Hindlimb muscle (tissue), 1 donor: ENCODE measurements around the gene ITPK1. TPM values are rescaled to one million over a fixed set of nuclear protein-coding genes. Genes with fewer than 3 reads are reported as not detected.
"Not testable (repeated sequence)": the region's sequence is repeated elsewhere in the genome, so short reads cannot be mapped to it uniquely, and the experiment has no call there.

Source experiments
- DNase-seq: peaks from one replicate; pipeline ENCODE4 v3.0.0-alpha.2; 2013
- polyA plus RNA-seq: library from polyadenylated mRNA; unstranded; fragments of 120-200 nt; gene quantifications from one replicate; pipeline ENCODE4 v1.2.1, GENCODE V29; 2013; ENCODE audit not compliant: insufficient read length

The ITPK1 gene
- 16.5 TPM for polyA plus RNA-seq

DNA sequence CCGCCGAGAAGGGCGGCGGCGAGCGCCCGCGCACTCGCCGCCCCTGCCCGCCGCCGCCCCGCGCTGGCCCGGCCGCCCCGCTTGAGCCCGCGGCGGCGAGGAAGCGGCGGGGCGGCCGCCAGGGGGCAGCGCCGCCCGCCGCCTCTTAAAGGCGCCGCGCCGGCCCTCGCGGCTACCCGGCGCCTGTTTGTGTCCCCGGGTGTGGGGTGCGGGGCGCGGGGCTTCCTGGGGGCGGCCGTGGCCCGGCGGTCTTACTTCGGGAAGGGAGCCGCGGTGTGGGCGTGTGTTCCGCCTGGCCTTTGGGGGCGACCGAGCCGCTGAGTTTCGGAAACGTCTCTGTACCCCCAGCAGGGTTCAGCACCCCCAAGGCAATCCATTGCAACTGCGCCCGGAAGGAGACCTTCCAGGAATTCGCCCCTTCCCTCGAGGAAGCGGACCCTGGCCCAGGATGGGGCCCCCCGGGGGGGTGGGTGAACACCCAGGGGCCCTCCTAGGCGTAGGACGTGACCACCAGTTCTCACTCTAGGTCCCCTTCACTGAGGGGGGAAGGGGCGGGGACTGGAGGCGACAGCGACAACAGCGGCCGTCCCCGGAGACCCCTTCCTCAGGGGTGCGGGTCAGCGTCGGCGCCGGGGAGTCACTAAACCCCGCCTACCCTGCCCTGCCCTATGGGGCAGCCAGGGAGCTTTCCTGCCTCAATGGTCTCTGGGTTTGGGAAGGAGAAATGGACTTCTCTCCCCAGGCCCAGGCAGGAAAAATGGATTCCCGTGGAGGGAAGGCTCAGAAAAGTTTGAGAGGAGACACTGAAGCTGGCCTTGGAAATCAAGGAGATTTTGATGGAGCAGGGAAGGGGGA lies at the start of gene ITPK1:
ITPK1 (minus strand) TSS at position 105 of the 855 bp plus-strand sequence. CDS start 762 bp downstream, outside the sequence.
- peak; percentile 66 for DNase-seq

DNA sequence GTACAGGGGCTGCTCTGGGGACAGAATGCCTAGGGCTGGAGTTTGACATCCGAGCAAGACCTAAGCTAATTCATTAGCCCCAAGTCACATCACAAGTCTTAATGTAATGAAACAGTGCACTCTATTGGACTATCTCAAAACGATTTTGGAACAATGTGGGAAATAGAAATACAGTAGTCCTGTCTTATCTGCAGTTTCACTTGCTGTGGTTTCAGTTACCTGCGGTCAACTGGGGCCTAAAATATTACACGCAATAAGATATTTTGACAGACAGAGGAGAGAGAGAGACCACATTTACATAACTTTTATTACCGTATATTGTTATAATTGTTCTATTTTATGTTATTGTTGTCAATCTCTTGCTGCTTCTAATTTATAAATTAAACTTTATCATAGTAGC lies 47.8 kb upstream of the ITPK1 start:
- DNase-seq: no peak

DNA sequence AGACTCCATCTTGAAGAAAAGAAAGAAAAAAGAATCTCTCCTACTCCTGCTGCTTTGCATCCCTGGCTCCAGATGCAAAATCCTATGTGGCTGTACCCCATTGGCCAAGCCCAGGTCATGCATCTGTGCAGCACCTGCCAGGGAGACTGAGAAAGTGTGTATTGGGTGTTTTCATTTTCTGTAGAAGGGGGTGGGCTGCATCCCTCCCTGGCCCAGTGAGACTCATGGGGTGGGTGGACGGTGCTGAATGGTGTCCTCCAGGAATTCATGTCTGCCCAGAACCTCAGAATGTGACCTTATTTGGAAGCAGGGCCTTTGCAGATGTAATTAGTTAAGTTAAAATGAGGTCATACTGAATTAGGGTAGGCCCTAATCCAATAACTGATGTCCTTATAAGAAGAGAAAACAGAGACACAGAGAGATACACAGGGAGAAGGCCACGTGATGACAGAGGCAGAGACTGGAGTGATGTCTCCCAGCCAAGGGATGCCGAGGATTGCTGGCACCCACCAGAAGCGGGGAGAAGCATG lies 45.8 kb upstream of the ITPK1 start:
- no peak for DNase-seq

DNA sequence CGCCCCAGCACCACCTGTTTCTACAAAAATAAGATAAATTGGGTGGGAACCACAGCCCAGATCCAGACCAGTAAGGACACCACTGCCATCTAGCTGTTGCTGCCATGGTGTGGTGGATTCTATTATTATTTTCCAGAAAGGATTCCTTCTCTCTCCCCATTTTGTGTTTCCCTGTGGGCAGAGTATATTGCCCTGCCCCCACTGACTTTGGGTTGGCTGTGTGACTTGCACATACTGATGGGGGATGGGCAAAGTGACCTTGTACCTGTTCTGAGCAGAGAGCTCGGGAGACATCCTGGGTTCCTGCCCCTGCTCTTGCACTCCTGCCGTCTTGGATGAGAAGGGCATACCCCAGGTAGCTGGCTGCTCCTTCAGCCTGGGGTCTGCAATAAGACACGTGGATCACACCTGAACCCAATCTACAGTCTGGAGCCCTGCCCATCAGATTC lies 44.7 kb upstream of the ITPK1 start:
- no peak for DNase-seq

DNA sequence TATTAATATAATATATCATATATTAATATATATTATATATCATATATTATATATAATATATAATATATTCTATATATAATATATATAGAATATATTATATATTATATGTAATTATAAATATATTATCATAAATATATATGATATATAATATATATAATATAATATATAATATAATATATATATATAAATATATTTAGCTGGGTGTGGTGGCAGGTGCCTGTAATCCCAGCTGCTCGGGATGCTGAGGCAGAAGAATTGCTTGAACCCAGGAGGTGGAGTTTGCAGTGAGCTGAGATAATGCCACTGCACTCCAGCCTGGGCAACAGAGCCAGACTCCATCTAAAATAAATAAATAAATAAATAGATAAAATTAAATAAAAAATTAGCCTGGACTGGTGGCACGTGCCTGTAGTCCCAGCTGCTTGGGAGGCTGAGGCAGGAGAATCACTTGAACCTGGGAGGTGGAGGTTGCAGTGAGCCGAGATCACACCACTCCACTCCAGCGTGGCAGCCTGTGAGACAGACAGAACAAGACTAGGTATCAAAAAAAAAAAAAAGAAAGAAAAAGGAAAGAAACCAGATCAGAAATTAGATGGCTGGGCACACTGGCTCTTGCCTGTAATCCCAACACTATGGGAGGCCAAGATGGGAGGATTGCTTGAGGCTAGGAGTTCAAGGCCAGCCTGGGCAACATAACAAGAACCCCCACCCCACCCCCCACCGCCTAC lies 44.1 kb upstream of the ITPK1 start:
- DNase-seq: not testable (repeated sequence)

DNA sequence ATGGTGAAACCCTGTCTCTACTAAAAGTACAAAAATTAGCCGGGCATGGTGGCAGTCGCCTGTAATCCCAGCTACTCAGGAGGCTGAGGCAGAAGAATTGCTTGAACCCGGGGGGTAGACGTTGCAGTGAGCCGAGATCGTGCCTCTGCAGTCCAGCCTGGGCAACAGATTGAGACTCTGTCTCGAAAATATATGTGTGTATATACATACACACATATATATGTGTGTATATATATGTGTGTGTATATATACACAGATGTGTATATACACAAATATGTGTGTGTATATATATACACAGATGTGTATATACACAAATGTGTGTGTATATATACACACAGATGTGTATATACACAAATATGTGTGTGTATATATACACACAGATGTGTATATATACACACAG lies 42.6 kb upstream of the ITPK1 start:
- not testable (repeated sequence) for DNase-seq

DNA sequence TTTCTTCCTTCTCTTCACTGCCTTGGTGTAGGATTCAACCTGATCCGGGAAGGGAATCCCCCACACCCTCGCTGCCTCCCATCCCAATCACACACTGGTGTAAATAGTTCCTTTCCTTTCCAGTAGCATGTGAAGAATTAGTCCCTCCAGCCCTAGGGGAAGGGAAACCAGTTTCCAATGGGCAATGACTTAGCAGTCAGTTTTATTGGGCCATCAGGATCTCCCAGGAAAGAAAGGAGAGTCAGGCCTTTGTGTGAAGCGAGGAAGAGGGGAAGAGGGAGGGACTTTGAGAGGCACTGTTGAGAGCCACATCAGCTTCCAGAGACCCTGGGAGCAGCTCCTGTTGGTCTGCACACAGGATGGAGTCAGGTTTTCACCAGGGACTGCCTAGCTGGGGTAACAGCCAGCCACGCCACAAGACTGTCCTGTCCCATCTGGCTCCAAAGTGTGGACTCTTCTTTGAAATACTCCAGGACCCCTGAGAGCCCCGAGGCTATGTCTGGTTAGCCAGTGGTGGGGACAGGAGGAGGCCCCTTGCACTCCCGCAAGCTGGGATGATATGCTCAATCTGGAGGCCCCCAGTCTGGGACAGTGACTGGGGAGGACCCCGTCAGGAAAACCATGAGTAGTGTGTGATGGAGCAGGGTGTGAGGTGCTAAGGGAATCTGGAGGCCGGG lies 41.1 kb upstream of the ITPK1 start:
- no peak for DNase-seq

DNA sequence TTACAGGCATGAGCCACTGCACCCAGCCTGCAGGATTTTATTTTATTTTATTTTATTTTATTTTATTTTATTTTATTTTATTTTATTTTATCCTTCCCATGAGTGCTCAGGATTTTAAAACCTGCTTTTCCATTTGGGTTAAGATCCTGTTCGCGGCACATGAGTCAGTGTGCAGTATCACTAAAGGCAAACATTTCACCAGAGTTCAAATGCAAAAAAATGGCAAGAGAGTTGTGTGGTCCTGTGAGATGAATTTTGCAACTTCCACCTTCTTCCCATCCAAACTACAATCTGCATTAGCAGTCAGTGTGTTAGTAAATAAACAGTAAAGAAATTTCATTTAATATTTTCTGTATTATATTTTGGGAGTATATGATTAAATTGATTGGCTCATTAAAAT lies 39.9 kb upstream of the ITPK1 start:
- DNase-seq: no peak

DNA sequence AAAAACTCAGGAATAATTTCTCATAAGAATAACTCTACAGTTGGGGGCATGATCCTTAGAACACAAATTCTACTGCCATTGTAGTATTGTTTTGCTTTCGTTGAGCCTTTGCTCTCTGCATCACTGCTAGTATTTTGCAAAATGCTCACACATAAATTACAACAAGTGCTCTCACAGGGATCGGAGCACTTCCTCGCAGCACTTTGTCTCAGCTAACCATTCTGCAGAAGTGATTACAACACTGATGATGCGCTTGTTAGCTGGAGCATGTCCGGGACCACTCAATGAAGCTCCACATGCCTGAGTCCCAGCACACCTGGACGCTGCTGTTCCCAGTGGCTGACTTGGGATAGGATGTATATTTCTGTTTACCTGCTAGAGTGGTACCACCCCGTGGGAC lies 37.4 kb upstream of the ITPK1 start:
- no peak for DNase-seq

DNA sequence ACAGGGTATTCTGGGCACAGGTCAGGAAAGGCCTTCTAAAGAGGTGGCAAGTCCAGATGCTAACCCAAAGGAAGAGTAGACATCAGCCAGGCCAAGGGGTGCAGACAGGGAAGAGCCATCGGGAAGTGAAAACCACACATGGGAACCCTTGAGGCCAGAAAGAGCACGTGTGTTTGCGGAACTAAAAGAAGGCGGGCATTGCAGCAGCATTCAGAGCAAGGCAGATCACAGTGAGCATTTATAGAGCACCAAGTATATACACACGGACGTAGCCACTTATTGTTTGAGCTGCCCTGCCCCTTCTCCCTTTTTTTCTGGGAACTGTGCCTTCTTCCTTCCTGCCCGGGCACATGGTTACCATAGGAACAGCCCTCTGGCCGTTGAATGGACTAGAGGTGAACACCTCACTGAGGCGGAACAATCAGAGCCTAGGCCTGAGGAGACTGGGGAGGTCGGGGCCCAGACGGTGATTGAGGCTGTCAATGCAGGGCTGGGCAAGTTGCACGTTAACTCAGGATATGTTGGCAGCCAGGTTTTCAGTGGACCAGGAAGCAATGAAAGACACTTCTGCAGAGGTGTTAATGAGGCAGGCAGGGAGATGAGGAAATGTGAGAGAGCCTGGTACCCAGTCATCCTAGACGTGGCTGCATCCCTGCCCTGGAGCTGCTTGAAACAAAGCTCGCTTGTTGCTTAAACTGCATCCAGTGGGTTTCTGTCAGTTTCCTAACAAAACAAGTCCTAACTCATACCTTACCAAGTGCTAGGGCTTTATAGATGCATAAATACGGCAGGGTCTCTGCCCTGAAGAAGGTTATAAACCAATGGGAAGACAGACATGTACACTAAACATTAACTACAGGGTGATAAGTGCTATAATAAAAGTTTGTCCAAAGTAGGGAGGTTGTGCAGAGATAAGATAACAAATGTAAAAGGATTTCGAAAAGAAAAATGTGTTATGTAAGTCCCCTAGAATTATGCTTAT lies 34.8 kb upstream of the ITPK1 start:
- DNase-seq: no peak

DNA sequence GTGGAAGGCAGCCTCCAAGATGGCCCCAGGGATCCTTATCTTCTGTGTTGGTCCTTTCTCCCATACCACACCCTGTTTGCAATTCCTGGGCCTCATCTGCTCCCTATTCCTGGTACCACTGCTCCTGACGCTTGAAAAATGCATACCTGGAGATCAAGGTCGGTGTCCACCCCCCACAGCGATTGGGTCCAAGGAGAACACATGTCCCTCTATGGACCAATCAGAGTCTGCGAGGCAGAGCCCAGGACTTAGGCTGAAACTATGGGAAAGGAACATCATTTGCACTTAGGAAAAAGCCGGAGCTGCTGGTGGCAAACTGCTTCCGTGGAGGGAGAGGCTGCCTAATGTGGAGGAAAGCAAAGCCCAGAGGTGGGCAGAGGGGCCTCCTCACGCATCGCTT lies 33.3 kb upstream of the ITPK1 start:
- no peak for DNase-seq

DNA sequence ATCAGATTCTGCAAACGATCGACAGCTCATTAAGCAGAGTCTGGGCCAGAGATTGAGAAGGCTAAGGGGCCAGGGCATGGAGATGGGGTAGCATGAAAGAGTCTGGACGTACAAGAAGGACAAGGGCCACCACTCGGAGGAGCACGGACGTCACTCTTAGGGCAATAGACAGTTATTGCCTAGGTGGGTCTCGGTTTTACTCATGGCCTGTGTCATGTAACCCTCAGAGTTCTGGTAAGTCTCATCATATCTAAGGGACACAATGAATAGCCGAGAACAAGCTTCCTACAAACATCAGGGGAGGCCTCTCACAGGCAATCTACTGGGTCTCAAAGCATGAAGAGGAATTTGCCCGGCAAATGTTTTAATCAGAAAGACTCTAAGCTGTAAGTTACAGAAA lies 30.4 kb upstream of the ITPK1 start:
- no peak for DNase-seq

DNA sequence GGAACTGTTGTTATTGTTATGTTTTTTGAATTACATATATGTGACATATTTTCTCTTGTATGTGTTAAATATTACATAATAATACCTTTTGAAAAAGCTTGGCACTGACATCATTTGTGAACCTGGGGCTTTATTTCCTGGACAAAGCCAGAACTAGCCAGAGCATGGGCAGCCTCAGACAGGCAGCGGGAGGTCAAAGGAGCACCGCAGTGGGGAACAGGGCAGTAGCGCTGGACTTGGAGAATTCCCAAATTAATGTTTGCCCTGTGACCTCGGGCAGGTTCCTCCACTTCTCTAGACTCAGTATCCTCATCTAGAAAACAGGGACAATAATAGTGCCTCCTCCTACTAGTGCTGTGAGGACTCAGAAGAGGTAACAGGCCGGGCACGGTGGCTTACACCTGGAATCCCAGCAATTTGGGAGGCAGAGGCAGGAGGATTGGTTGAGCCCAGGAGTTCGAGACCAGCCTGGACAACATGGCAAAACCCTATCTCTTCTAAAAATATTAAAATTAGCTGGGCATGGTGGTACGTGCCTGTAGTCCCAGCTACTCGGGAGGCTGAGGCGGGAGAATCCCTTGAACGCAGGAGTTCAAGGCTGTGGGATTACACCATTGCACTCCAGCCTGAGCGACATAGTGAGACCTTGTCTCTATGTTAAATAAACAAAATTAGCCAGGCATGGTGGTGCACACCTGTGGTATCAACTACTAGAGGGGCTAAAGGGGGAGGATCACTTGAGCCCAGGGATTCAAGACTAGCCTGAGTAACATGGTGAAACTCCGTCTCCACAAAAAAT lies 27.3 kb upstream of the ITPK1 start:
- DNase-seq: no peak

DNA sequence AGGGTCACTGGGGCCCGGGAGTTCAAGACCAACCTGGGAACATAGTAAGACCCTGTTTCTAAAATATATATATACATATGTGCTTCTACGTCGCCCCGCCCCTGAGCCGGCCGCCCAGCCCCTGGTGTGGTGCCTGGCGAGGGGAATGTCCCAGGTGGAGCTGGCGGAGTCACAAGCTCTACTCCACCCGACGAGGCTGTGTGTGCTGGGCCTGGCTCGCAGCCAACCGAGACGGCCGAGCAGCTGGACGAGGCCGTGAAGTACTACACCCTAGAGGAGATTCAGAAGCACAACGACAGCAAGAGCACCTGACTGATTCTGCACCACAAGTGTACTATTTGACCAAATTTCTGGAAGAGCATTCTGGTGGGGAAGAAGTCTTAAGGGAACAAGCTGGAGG lies 22.1 kb upstream of the ITPK1 start:
- DNase-seq: no peak

DNA sequence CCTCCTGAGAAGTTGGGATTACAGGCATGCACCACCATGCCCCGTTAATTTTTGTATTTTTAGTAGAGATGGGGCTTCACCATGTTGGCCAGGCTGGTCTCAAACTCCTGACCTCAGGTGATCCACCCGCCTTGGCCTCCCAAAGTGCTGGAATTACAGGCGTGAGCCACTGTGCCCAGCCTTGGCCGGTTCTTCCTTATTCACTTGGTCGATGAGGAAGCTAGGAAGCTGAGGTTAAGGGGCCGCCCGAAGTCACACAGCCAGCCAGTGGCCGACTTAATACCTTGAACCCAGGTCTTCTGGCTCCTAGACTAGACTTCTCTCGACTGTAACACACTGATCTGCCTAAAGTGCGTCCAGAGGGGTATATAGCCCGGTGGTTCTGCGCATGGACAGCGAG lies 20.8 kb upstream of the ITPK1 start:
- not testable (repeated sequence) for DNase-seq

DNA sequence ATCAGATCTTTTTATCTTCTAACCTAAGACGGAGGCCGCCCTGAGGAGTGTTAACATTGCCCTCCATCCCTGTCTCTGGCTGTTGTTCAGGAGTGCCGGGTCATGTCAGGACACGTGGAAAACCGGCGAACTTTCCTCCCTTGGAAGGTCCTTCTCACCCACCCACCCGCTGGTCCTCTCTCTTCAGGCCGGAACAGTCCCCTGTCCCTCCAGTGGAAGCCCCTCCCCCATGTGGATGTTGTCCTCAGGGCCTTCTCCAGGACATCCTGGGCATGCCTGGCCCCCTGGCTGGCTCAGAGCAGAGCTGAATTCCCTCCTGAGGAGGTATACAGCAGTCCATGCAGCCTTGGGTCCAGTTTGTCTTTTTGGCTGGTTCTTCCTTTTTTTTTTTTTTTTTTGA lies 20.3 kb upstream of the ITPK1 start:
- DNase-seq: no peak

DNA sequence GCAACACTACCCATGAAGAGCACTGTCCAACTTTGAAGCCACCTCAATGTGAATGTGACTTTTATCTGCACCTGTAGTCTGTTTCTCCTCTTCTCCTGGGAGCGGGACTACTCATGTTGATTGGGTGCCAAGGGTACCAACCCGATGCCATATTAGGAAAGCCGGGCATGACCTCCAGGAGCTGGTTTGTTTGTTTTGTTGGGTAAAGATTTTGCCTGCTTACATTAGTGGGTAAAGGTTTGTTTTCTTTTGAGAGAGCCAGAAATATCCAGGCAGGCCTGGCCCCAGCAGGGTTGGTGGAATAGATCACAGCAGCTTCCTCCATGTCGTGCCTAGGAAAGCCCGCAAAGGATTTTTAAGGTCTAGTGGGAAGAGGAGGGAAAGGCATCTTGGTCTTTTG lies 19.7 kb upstream of the ITPK1 start:
- DNase-seq: no peak

DNA sequence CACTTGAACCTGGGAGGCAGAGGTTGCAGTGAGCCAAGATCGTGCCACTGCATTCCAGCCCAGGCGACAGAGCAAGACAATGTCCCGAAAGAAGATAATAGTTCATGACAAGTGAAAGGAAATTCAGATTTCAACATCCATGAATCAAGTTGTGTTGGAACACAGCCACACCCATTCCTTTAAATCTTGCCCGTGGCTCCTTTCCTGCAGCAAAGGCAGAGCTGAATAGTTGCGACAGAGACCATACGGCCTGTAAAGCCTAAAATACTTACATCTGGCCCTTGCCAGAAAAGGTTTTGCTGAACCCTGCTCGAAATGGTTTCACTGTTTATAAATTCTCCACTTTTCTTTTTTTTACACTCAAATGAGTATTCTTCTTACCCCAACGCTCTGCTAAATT lies 17.7 kb upstream of the ITPK1 start:
- no peak for DNase-seq

DNA sequence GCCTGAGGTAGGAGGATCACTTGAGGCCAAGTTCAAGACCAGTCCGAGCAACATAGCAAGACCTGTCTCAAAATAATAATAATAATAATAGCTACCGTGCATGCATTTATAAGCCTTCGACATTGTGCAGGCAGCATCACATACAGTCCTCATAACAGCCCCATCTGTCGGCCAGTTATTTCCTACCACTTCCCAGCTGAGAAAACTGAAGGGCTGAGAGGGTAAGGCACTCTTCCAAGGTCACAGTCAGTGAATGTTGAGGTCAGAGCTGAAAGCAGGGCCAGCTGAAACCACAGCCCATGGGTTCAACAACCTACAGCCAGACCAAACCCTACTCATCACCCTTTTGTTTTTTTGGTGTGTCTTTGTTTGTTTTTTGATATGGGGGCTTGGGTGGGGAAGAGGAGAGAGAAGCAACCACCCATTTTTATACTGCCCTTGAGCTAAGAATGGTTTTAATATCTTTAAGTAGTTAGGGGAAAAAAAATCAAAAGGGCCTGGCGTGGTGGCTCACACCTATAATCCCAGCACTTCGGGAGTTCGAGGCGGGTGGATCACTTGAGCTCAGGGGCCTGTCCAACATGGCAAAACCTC lies 16.8 kb upstream of the ITPK1 start:
- DNase-seq: no peak

DNA sequence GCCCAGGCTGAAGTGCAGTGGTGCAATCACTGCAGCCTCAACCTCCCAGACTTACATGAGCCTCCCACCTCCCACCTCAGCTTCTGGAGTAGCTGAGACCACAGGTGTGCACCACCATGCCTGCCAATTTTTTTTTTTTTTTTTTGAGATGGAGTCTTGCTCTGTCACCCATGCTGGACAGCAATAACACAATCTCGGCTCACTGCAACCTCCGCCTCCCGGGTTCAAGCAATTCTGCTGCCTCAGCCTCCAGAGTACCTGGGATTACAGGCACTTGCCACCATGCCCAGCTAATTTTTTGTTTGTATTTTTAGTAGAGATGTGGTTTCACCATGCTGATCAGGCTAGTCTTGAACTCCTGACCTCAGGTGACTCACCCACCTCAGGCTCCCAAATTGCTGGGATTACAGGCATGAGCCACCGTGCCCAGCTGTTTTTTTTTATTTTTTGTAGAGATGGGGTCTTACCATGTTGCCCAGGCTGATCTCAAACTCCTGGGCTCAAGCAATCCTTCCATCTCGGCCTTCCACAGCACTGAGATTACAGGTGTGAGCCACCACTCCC lies 15.6 kb upstream of the ITPK1 start:
- DNase-seq: not testable (repeated sequence)
